Measurements from ENCODE around the gene DNAJC5. TPM values are rescaled to one million over a fixed set of nuclear protein-coding genes. Genes with fewer than 3 reads are reported as not detected.
"Not testable (repeated sequence)": the region's sequence is repeated elsewhere in the genome, so short reads cannot be mapped to it uniquely, and the experiment has no call there.

DNAJC5 gene
- total RNA-seq, 1 experiment from 2014 or later: 59.5 TPM

- no peak for ATAC-seq
- intact Hi-C loops (cut with micrococcal nuclease; ENCODE audit: unreplicated experiment): no loop called here
- Histone ChIP-seq H3K27ac (ENCODE audit: low read length) (peak overlapping the region; percentile 84), H3K9me3 (ENCODE audit: control insufficient read depth, insufficient read depth, low read depth, low read length) (no peaks in the 10 kb centered on the region), H3K36me3 (ENCODE audit: control insufficient read depth, insufficient read depth, low read length) (peaks cover 3% of the 10 kb centered on the region; the same call in 1 of the 2 replicates), H3K4me3 (ENCODE audit: low read depth in 2 of 2, low read length in 2 of 2) (peak overlapping the region; percentile 89 to 98), H3K4me1 (ENCODE audit: control insufficient read depth, insufficient read depth, low read length) (peaks cover 8% of the 10 kb centered on the region; the same call in 1 of the 2 replicates), H3K27me3 (ENCODE audit: control insufficient read depth, insufficient read depth, low read length) (no peaks in the 10 kb centered on the region)
- DNase-seq (ENCODE audit: low read depth, low spot score): no peak
- TF ChIP-seq POLR2AphosphoS5 (IDR thresholded peaks at IDR 0.05; ENCODE audit: low read depth, low read length) (no peak), REST (IDR thresholded peaks at IDR 0.05; ENCODE audit: insufficient read depth in 1 of 2, low read depth in 2 of 2, low read length in 1 of 2) (no peak), SIN3A (IDR thresholded peaks at IDR 0.05; ENCODE audit: borderline replicate concordance, insufficient read depth, low read depth, low read length) (no peak; the same call in 1 of the 2 replicates), TCF7L2 (IDR thresholded peaks at IDR 0.05; ENCODE audit: low read depth, low read length) (no peak)
- TF ChIP-seq, protein P1, sequence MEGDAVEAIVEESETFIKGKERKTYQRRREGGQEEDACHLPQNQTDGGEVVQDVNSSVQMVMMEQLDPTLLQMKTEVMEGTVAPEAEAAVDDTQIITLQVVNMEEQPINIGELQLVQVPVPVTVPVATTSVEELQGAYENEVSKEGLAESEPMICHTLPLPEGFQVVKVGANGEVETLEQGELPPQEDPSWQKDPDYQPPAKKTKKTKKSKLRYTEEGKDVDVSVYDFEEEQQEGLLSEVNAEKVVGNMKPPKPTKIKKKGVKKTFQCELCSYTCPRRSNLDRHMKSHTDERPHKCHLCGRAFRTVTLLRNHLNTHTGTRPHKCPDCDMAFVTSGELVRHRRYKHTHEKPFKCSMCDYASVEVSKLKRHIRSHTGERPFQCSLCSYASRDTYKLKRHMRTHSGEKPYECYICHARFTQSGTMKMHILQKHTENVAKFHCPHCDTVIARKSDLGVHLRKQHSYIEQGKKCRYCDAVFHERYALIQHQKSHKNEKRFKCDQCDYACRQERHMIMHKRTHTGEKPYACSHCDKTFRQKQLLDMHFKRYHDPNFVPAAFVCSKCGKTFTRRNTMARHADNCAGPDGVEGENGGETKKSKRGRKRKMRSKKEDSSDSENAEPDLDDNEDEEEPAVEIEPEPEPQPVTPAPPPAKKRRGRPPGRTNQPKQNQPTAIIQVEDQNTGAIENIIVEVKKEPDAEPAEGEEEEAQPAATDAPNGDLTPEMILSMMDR (IDR thresholded peaks at IDR 0.05): no peak
- in situ Hi-C loops (cut with HindIII; ENCODE audit: low pct_unique_long_range_greater_than_20kb, low sequenced_read_pairs): no loop called here
- BruUV-seq (replicated peaks): TSS peak; percentile 92
- CTCF ChIA-PET: no interaction called here
- POLR2A ChIA-PET: interaction anchor here (0.6 kb wide), 3 partner anchors 14 to 211 kb away, joined by 3 to 6 read pairs (median 3); partner anchors contain the start of gene STMN3
These were observed 30.4 kb upstream of the DNAJC5 start for GRCh38 chr20:63864545-63864977.

DNA sequence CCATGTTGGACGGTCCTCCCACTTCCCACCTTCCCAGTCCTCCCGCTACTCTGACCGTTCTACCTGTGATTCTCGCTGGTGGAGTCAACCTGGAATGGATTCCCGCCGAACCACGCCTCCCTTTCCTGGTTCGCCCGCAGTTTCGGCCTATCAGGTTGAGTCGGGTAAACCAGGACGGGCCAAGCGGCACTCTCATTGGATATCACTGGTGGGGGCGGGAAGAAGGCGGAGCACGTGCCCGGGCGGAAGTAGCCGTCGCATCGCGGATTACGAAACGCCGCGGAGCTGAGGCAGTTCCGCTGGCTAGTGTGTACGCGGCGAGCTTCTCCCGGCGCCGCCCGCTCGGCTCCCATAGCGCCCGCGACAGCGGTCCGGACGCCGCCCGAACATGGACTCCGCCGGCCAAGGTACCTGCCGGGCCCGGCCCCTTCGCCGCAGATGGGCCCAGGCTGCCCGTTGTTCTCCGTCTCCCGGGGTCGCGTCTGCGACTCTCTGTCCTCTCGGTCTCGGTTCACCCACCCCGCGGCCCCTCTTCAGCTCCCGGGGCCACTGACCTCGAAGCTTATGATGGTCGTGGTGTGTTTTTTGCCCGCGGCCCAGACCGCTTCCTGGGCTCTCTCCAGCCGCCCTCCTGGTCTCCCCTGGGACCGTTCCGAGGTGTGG, 29.8 kb upstream of the DNAJC5 start, which contains the start of gene TPD52L2:
Gene TPD52L2 (plus strand): TSS at position 293 of the 663 bp plus-strand sequence. CDS start 96 bp downstream, at position 389.
- Histone ChIP-seq H3K36me3 (ENCODE audit: control insufficient read depth, insufficient read depth, low read length) (peaks cover 3% of the 10 kb centered on the region; the same call in 1 of the 2 replicates), H3K4me1 (ENCODE audit: control insufficient read depth, insufficient read depth, low read length) (peaks cover 8% of the 10 kb centered on the region; the same call in 1 of the 2 replicates), H3K27ac (ENCODE audit: low read length) (peak within 1 kb of the TSS; percentile 94), H3K27me3 (ENCODE audit: control insufficient read depth, insufficient read depth, low read length) (no peaks in the 10 kb centered on the region), H3K4me3 (ENCODE audit: low read depth in 2 of 2, low read length in 2 of 2) (peak within 1 kb of the TSS; percentile 89 to 98), H3K9me3 (ENCODE audit: control insufficient read depth, insufficient read depth, low read depth, low read length) (no peaks in the 10 kb centered on the region)
- peak; percentile 94 for ATAC-seq
- intact Hi-C loops (cut with micrococcal nuclease; ENCODE audit: unreplicated experiment): no loop called here
- TF ChIP-seq TCF7L2 (IDR thresholded peaks at IDR 0.05; ENCODE audit: low read depth, low read length): no peak
- TF ChIP-seq, protein P1 (IDR thresholded peaks at IDR 0.05): no peak
- TF ChIP-seq POLR2AphosphoS5 (IDR thresholded peaks at IDR 0.05; ENCODE audit: low read depth, low read length): peak; percentile 83
- TF ChIP-seq REST (IDR thresholded peaks at IDR 0.05; ENCODE audit: insufficient read depth in 1 of 2, low read depth in 2 of 2, low read length in 1 of 2): peak in 1 of 2 experiments; percentile 39; a peak in 1 of 4 replicates
- TF ChIP-seq SIN3A (IDR thresholded peaks at IDR 0.05; ENCODE audit: borderline replicate concordance, insufficient read depth, low read depth, low read length): no peak; the same call in 1 of the 2 replicates
- POLR2A ChIA-PET: interaction anchor here (0.6 to 0.7 kb wide), 5 partner anchors 10 to 212 kb away, joined by 3 to 6 read pairs (median 3); partner anchors contain the start of gene STMN3
- CTCF ChIA-PET: interaction anchor here (0.6 to 0.8 kb wide), 2 partner anchors 18 to 157 kb away, joined by 3 to 5 read pairs; partner anchors contain the start of genes ARFRP1 and ZGPAT
- DNase-seq (ENCODE audit: low read depth, low spot score): peak; percentile 96
- BruUV-seq (replicated peaks): no TSS peak
- in situ Hi-C loops (cut with HindIII; ENCODE audit: low pct_unique_long_range_greater_than_20kb, low sequenced_read_pairs): no loop called here

DNA sequence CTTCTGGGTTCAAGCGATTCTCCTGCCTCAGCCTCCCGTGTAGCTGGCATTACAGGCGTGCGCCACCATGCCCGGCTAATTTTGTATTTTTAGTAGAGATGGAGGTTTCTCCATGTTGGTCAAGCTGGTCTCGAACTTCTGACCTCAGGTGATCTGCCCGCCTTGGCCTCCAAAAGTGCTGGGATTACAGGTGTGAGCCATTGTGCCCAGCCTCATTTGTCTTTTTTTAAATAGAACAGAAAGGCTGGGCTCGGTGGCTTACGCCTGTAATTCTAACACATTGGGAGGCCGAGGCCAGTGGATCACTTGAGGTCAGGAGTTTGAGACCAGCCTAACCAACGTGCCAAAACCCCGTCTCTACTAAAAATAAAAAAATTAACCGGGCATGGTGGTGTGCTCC, 27.9 kb upstream of the DNAJC5 start:
- in situ Hi-C loops (cut with HindIII; ENCODE audit: low pct_unique_long_range_greater_than_20kb, low sequenced_read_pairs); POLR2A ChIA-PET; H3K4me1 ChIP-seq (ENCODE audit: control insufficient read depth, insufficient read depth, low read length); BruUV-seq (replicated peaks); H3K27ac ChIP-seq (ENCODE audit: low read length); DNase-seq (ENCODE audit: low read depth, low spot score); H3K27me3 ChIP-seq (ENCODE audit: control insufficient read depth, insufficient read depth, low read length); intact Hi-C loops (cut with micrococcal nuclease; ENCODE audit: unreplicated experiment); H3K36me3 ChIP-seq (ENCODE audit: control insufficient read depth, insufficient read depth, low read length); H3K9me3 ChIP-seq (ENCODE audit: control insufficient read depth, insufficient read depth, low read depth, low read length); H3K4me3 ChIP-seq (ENCODE audit: low read depth in 2 of 2, low read length in 2 of 2); ATAC-seq: not testable (repeated sequence)
- CTCF ChIA-PET: interaction anchor here (0.6 kb wide), 1 partner anchor 298 kb away, joined by 12 read pairs; no protein-coding TSS in a partner anchor

Measured in Panc1 (cell line).